Adrenal gland (tissue), 12 donors: ENCODE measurements around the gene BZW1. TPM values are rescaled to one million over a fixed set of nuclear protein-coding genes. Genes with fewer than 3 reads are reported as not detected.

Experiments
- DNase-seq, 7 donors: peaks; one replicate each; pipeline ENCODE4 v3.0.0-alpha.2; 2019 to 2020
- H3K27ac ChIP-seq, 5 donors: fragments of 200-600 bp; sonication (generic) in 4 of 5; 1 replicate in 3 of 5; 2 replicates in 2 of 5; pipeline versions ENCODE4 v1.5.1 to v1.8.0; 2016 to 2020; ENCODE audit warnings: mild to moderate bottlenecking in 1 of 5
- H3K27me3 ChIP-seq: fragments of 200-600 bp; 2 replicates; pipeline ENCODE4 v1.8.0; 2021
- H3K36me3 ChIP-seq, 2 donors: fragments of 200-600 bp; replicated peaks in 1 of 2; 1 replicate in 1 of 2; 2 replicates in 1 of 2; pipeline versions ENCODE4 v1.5.1 to v1.8.0; 2018 to 2022
- H3K4me1 ChIP-seq, 2 donors: fragments of 200-600 bp; replicated peaks in 1 of 2; 1 replicate in 1 of 2; 2 replicates in 1 of 2; pipeline versions ENCODE4 v1.5.1 to v1.8.0; 2018 to 2021
- H3K4me3 ChIP-seq, 4 donors: fragments of 200-600 bp; sonication (generic) in 3 of 4; one replicate each; pipeline ENCODE4 v1.5.1; 2016 to 2018
- H3K9me3 ChIP-seq, 3 donors: fragments of 200-600 bp; sonication (generic) in 1 of 3; replicated peaks in 1 of 3; 1 replicate in 2 of 3; 2 replicates in 1 of 3; pipeline versions ENCODE4 v1.5.1 to v1.8.0; 2016 to 2021
- POLR2A ChIP-seq, 2 donors: fragments of 450-650 bp; IDR thresholded peaks; one replicate each; pipeline ENCODE4 v1.6.1; 2017; ENCODE audit warnings: antibody characterized with exemption in 2 of 2, mild to moderate bottlenecking in 2 of 2, moderate library complexity in 1 of 2
- whole genome bisulfite sequencing, 4 donors: extraction: QIAGEN DNeasy Blood & Tissue Kit in 2 of 4; methylation state at CpG; one replicate each; pipeline versions ENCODE4 v1.1.5 to v1.1.7; 2013 to 2017; 5-methylcytosine and 5-hydroxymethylcytosine counted together
- intact Hi-C, 2 donors: fragments of 100-400 bp; cut with DNase I; formaldehyde crosslinking; loops; one replicate each; pipeline versions ENCODE4 v1.14.1 to v1.15.0; 2022 to 2023
- polyA plus RNA-seq, 3 donors: library from polyadenylated mRNA; stranded (reverse); fragments of 200-250 nt in 2 of 3; fragments of 350-450 nt in 1 of 3; fragmentation: Illumina TruSeq in 1 of 3; extraction: RNeasy Lipid Tissue Mini Kit (QIAGEN cat#74804) in 1 of 3; gene quantifications; one replicate each; pipeline ENCODE4 v1.2.3, GENCODE V29; 2013 to 2014
- total RNA-seq, 9 donors: library from RNA; depleted of rRNA in 4 of 9; stranded (reverse); fragments of >200 nt in 4 of 9; fragments of 120-200 nt in 1 of 9; fragmentation: NEBNext Ultra II Directional in 1 of 9; extraction: Animal tissue kit (Norgen Biotek cat#: 25700) in 1 of 9; gene quantifications; one replicate each; pipeline versions ENCODE4 v1.1.0 to v1.2.4, GENCODE V29; 2013 to 2023
- TF ChIP-seq, protein P1 (sequence below), 6 experiments: fragments of 450-650 bp in 4 of 6; fragments of 200-600 bp in 2 of 6; sonication (generic) in 1 of 6; IDR thresholded peaks; 1 replicate in 5 of 6; 2 replicates in 1 of 6; pipeline versions ENCODE4 v1.5.1 to v1.8.0; 2016 to 2021; ENCODE audit warnings: antibody characterized with exemption in 6 of 6, mild to moderate bottlenecking in 2 of 6, moderate library complexity in 1 of 6
- donor health status: healthy with polysubstance abuse.
- donor health status: Bipolar disorder and iron deficiency.
- donor health status: DM: yes; HTN: yes; CAD: no.
- donor health status: DM: no; HTN: no; CAD: no.
- donor health status: DM: no; HTN: no; CAD: no.
- donor health status: DM: yes; HTN: yes; CAD: no.

The BZW1 gene
- total and polyA plus RNA-seq, 12 donors = 28.4 to 631 (median 193) TPM

- DNase-seq = no peak
- H3K27ac ChIP-seq = no peak overlapping the region
- H3K9me3 ChIP-seq = no peaks in the 10 kb centered on the region
- intact Hi-C loops = no loop called here
- no peak for TF ChIP-seq POLR2A (IDR thresholded peaks at IDR 0.05)
- TF ChIP-seq, protein P1, sequence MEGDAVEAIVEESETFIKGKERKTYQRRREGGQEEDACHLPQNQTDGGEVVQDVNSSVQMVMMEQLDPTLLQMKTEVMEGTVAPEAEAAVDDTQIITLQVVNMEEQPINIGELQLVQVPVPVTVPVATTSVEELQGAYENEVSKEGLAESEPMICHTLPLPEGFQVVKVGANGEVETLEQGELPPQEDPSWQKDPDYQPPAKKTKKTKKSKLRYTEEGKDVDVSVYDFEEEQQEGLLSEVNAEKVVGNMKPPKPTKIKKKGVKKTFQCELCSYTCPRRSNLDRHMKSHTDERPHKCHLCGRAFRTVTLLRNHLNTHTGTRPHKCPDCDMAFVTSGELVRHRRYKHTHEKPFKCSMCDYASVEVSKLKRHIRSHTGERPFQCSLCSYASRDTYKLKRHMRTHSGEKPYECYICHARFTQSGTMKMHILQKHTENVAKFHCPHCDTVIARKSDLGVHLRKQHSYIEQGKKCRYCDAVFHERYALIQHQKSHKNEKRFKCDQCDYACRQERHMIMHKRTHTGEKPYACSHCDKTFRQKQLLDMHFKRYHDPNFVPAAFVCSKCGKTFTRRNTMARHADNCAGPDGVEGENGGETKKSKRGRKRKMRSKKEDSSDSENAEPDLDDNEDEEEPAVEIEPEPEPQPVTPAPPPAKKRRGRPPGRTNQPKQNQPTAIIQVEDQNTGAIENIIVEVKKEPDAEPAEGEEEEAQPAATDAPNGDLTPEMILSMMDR (IDR thresholded peaks at IDR 0.05) = no peak
- no peaks in the 10 kb centered on the region for H3K36me3 ChIP-seq
- no peaks in the 10 kb centered on the region for H3K27me3 ChIP-seq
- no peak overlapping the region for H3K4me3 ChIP-seq
- peaks cover 6 to 29% of the 10 kb centered on the region in 2 donors for H3K4me1 ChIP-seq
Measured at GRCh38 chr2:200784215-200784614, 27.5 kb upstream of the BZW1 start.

- Histone ChIP-seq H3K4me3 (no peak overlapping the region), H3K27ac (peak overlapping the region; percentile 41 to 88 (median 78)), H3K27me3 (no peaks in the 10 kb centered on the region), H3K9me3 (no peaks in the 10 kb centered on the region), H3K36me3 (no peaks in the 10 kb centered on the region), H3K4me1 (peaks cover 6 to 29% of the 10 kb centered on the region in 2 donors)
- WGBS, 4 donors = 33 to 49% (median 44%) methylated on average over 2 of the region's 2 CpGs
- no peak for TF ChIP-seq POLR2A (IDR thresholded peaks at IDR 0.05)
- TF ChIP-seq, protein P1 (IDR thresholded peaks at IDR 0.05) = no peak
- DNase-seq = no peak
- intact Hi-C loops = no loop called here
Measured at GRCh38 chr2:200786423-200786822, 25.3 kb upstream of the BZW1 start.

DNA sequence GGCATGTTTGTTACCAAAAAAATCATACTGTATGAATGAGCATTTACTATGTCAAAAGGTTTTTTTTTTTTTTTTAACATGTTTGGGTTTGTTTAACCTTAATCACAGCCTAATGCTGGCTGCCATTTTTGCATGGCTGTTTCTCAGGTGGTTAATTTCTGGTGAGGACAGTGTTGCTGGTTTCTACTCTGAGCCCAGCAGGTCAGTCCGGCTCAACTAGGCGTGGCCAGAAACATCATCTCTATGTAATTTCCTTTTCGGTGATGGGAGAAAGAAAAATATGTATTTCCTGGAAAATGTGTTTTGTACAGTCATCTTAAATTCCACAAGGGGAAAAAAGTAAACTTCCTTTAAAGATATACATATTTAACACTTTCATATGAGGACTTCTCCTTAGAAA, 24.9 kb upstream of the BZW1 start:
- no peak for TF ChIP-seq POLR2A (IDR thresholded peaks at IDR 0.05)
- TF ChIP-seq, protein P1 (IDR thresholded peaks at IDR 0.05) = peak in 1 of 6 experiments; percentile 14
- DNase-seq = peak in 4 of 7 donors; percentile 29 to 47 (median 34)

DNA sequence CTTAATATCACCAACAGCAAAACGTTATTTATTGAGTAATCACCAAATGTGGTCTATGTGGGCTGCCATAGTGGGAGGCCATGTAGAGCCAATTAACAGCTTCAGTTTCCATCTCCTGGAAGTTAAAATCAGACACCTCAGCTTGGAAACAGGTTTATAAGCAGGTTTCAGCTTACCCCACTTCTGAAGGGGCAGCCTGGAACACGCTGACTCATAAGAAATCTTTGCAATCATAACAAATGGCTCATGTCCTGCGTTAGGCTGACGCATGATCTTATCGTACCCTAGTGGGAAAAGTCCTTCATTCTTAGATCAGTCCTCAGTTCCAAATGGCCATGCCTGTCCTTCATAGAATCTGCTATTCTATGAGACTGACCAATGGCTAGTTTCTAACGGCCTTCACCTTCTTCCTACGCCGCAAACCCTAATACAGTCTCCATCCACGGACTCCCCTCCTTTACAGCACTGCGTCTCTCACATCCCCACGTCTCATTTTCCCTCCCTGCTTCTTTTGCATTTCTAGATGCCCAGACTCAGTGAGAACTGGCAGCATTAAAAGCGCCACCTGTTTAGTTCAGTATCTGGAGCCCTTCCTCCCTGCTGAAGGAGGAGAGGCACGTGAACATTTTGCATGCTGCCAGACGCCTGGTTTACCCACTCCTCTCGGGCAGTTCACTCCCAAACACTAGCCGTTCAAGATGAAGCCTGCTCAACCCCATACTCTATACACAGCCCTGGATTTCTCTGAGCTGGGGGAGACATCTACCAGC, 24.2 kb upstream of the BZW1 start:
- 40 to 52% (median 49%) methylated on average over 16 of the region's 16 CpGs for WGBS, 4 donors
- H3K27ac ChIP-seq = peak overlapping the region; percentile 67 to 92 (median 82)

More for the DNA sequence above, 24.9 kb upstream of the BZW1 start:
- H3K27me3 ChIP-seq = no peaks in the 10 kb centered on the region
- peak overlapping the region; percentile 41 to 88 (median 78) for H3K27ac ChIP-seq
- H3K4me1 ChIP-seq = peaks cover 6 to 29% of the 10 kb centered on the region in 2 donors
- H3K4me3 ChIP-seq = no peak overlapping the region
- intact Hi-C loops = no loop called here
- no peaks in the 10 kb centered on the region for H3K9me3 ChIP-seq
- 25 to 39% (median 32%) methylated on average over 3 of the region's 3 CpGs for WGBS, 4 donors
- no peaks in the 10 kb centered on the region for H3K36me3 ChIP-seq

More for the DNA sequence above, 24.2 kb upstream of the BZW1 start:
- intact Hi-C loops = no loop called here
- Histone ChIP-seq H3K4me3 (no peak overlapping the region), H3K9me3 (no peaks in the 10 kb centered on the region), H3K36me3 (no peaks in the 10 kb centered on the region), H3K4me1 (peaks cover 6 to 29% of the 10 kb centered on the region in 2 donors), H3K27me3 (no peaks in the 10 kb centered on the region)
- DNase-seq = peak; percentile 61 to 87 (median 77)
- TF ChIP-seq, protein P1 (IDR thresholded peaks at IDR 0.05) = no peak
- TF ChIP-seq POLR2A (IDR thresholded peaks at IDR 0.05) = peak in 1 of 2 donors; percentile 73
